Lower lobe of right lung (tissue), 2 donors: ENCODE results near the gene AVPI1. TPM values are rescaled to one million over a fixed set of nuclear protein-coding genes. Genes with fewer than 3 reads are reported as not detected.
A peak's percentile ranks its signal among the peaks of the same experiment; 100 is the strongest.

Source experiments
- ATAC-seq, 2 donors: fragments of 200-7000 bp; cut with Tn5 transposase; one replicate each; pipeline ENCODE4 v1.9.1; 2020 to 2022; ENCODE audit warnings: mild to moderate bottlenecking in 2 of 2, moderate library complexity in 2 of 2
- DNase-seq: peaks from one replicate; pipeline ENCODE4 v3.0.0-alpha.2; 2020
- H3K27ac ChIP-seq: fragments of 200-600 bp; one replicate; pipeline ENCODE4 v1.8.0; 2022
- H3K27me3 ChIP-seq: fragments of 200-600 bp; one replicate; pipeline ENCODE4 v1.8.0; 2022; ENCODE audit warnings: low read depth
- H3K36me3 ChIP-seq: fragments of 200-600 bp; one replicate; pipeline ENCODE4 v1.8.0; 2022; ENCODE audit warnings: mild to moderate bottlenecking
- H3K4me1 ChIP-seq: fragments of 200-600 bp; one replicate; pipeline ENCODE4 v1.8.0; 2022
- H3K4me3 ChIP-seq: fragments of 200-600 bp; one replicate; pipeline ENCODE4 v1.8.0; 2022; ENCODE audit warnings: mild to moderate bottlenecking
- H3K9me3 ChIP-seq: fragments of 200-600 bp; one replicate; pipeline ENCODE4 v1.8.0; 2022
- intact Hi-C: fragments of 100-400 bp; cut with DNase I; formaldehyde crosslinking; loops from one replicate; pipeline ENCODE4 v1.11.0; 2022
- long read RNA-seq: library from polyadenylated mRNA; unstranded; transcript quantifications from one replicate; pipeline ENCODE4 v2.0.0, GENCODE V29; 2021
- total RNA-seq: library from RNA; stranded (reverse); fragmentation: NEBNext Ultra II Directional; extraction: Animal tissue kit (Norgen Biotek cat#: 25700); gene quantifications from one replicate; pipeline ENCODE4 v1.2.1, GENCODE V29; 2021
- TF ChIP-seq, protein P1 (sequence below): fragments of 200-600 bp; IDR thresholded peaks from one replicate; pipeline ENCODE4 v1.8.0; 2022; ENCODE audit warnings: antibody characterized with exemption, mild to moderate bottlenecking
- donor health status: DM: no; HTN: yes; CAD: no; lungs with severe emphysema.

The AVPI1 gene, protein sequence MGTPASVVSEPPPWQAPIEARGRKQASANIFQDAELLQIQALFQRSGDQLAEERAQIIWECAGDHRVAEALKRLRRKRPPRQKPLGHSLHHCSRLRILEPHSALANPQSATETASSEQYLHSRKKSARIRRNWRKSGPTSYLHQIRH
- 22.6 TPM for total RNA-seq
- long read RNA-seq, transcript AVPI1-201 (3 exons, 1,457 nt), result major isoform, 38 of 57 reads
- long read RNA-seq, partial matches to known transcripts, result 11 of 57 reads
- long read RNA-seq, other reads (novel, unspliced or antisense), result 8 of 57 reads

GRCh38 chr10:97686962-97687784, at the start of gene AVPI1:
AVPI1 (minus strand) TSS chr10:97687241; CDS start chr10:97679905, 7,336 bp downstream.
- peak within 1 kb of the TSS; percentile 79 for H3K4me3 ChIP-seq
- TF ChIP-seq, protein P1, sequence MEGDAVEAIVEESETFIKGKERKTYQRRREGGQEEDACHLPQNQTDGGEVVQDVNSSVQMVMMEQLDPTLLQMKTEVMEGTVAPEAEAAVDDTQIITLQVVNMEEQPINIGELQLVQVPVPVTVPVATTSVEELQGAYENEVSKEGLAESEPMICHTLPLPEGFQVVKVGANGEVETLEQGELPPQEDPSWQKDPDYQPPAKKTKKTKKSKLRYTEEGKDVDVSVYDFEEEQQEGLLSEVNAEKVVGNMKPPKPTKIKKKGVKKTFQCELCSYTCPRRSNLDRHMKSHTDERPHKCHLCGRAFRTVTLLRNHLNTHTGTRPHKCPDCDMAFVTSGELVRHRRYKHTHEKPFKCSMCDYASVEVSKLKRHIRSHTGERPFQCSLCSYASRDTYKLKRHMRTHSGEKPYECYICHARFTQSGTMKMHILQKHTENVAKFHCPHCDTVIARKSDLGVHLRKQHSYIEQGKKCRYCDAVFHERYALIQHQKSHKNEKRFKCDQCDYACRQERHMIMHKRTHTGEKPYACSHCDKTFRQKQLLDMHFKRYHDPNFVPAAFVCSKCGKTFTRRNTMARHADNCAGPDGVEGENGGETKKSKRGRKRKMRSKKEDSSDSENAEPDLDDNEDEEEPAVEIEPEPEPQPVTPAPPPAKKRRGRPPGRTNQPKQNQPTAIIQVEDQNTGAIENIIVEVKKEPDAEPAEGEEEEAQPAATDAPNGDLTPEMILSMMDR, result peak; percentile 14
- intact Hi-C loops, result no loop called here
- DNase-seq, result peak; percentile 99
- H3K4me1 ChIP-seq, result peaks cover 53% of the 10 kb centered on the region
- peak within 1 kb of the TSS; percentile 90 for H3K27ac ChIP-seq
- no peaks in the 10 kb centered on the region for H3K27me3 ChIP-seq
- no peaks in the 10 kb centered on the region for H3K36me3 ChIP-seq
- peak; percentile 95 to 96 for ATAC-seq
- H3K9me3 ChIP-seq, result no peaks in the 10 kb centered on the region

GRCh38 chr10:97736403-97736901, 49.4 kb upstream of the AVPI1 start:
- TF ChIP-seq, protein P1, result no peak
- ATAC-seq, result peak; percentile 21 to 25
- Histone ChIP-seq H3K27ac (peak overlapping the region; percentile 97), H3K4me3 (peak overlapping the region; percentile 92), H3K36me3 (peaks cover 18% of the 10 kb centered on the region), H3K9me3 (no peaks in the 10 kb centered on the region), H3K27me3 (no peaks in the 10 kb centered on the region), H3K4me1 (peaks cover 12% of the 10 kb centered on the region)
- intact Hi-C loops, result no loop called here
- DNase-seq, result no peak

GRCh38 chr10:97734021-97734420, 47.0 kb upstream of the AVPI1 start:
- intact Hi-C loops, result no loop called here
- H3K4me1 ChIP-seq, result peaks cover 12% of the 10 kb centered on the region
- no peak for DNase-seq
- no peak for ATAC-seq
- no peaks in the 10 kb centered on the region for H3K9me3 ChIP-seq
- TF ChIP-seq, protein P1, result no peak
- no peaks in the 10 kb centered on the region for H3K36me3 ChIP-seq
- no peaks in the 10 kb centered on the region for H3K27me3 ChIP-seq
- no peak overlapping the region for H3K27ac ChIP-seq
- no peak overlapping the region for H3K4me3 ChIP-seq

- ATAC-seq (no peak), DNase-seq (no peak)
- Histone ChIP-seq H3K4me1 (peaks cover 7% of the 10 kb centered on the region), H3K9me3 (no peaks in the 10 kb centered on the region), H3K27me3 (no peaks in the 10 kb centered on the region), H3K36me3 (no peaks in the 10 kb centered on the region), H3K27ac (no peak overlapping the region), H3K4me3 (no peak overlapping the region)
- TF ChIP-seq, protein P1, result no peak
- intact Hi-C loops, result no loop called here
These were observed 46.2 kb upstream of the AVPI1 start for GRCh38 chr10:97733256-97733655.

DNA sequence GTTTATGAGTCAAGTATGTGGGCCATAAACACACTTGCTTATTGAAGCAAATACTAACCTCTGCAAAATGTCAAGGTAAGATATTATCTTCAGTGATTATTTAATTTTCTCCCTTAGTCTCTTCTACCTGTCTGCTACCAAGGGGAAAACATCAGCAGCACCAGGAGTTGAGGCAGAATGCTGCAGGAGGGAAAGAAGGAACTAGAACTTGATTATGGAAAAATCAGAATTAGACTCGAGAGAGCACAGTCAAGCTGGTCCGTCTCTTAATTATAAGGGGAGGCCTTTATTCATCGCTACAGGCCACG, 45.0 kb upstream of the AVPI1 start:
- ATAC-seq (no peak), DNase-seq (no peak)
- H3K4me1 ChIP-seq, result no peaks in the 10 kb centered on the region
- intact Hi-C loops, result no loop called here
- no peaks in the 10 kb centered on the region for H3K27me3 ChIP-seq
- H3K9me3 ChIP-seq, result no peaks in the 10 kb centered on the region
- TF ChIP-seq, protein P1, result no peak
- H3K36me3 ChIP-seq, result no peaks in the 10 kb centered on the region
- H3K4me3 ChIP-seq, result no peak overlapping the region
- no peak overlapping the region for H3K27ac ChIP-seq
